HEK293 (cell line): ENCODE data around the gene WDFY3.

Experiments
- CTCF ChIA-PET: fragments of 350-600 bp; formaldehyde crosslinking; extraction: SDS; loops from one replicate; lab custom pipeline; 2021; ENCODE audit warnings: antibody characterized with exemption; lab: Yijun Ruan, JAX
- POLR2A ChIA-PET: fragments of 300-600 bp; formaldehyde crosslinking; extraction: SDS; loops from one replicate; lab custom pipeline; 2020; ENCODE audit warnings: antibody characterized with exemption, inconsistent platforms; lab: Yijun Ruan, JAX
- H3K27ac ChIP-seq: fragments of 200-500 bp; sonication (Bioruptor generic); 2 replicates; pipeline ENCODE4 v1.5.1; 2014; ENCODE audit warnings: low read depth, low read length, control low read depth, inconsistent platforms; ENCODE audit errors: extremely low read depth
- H3K36me3 ChIP-seq, 2 experiments: fragments of 200-500 bp in 1 of 2; sonication (Bioruptor generic) in 1 of 2; 1 replicate in 1 of 2; 2 replicates in 1 of 2; pipeline ENCODE4 v1.5.1; 2014 to 2017; ENCODE audit warnings: inconsistent platforms in 2 of 2, low read length in 2 of 2; ENCODE audit not compliant: control insufficient read depth in 2 of 2, insufficient read depth in 1 of 2
- H3K4me1 ChIP-seq: fragments of 200-500 bp; sonication (Bioruptor generic); 2 replicates; pipeline ENCODE4 v1.5.1; 2014; ENCODE audit warnings: mild to moderate bottlenecking, low read length, inconsistent platforms; ENCODE audit not compliant: control insufficient read depth, insufficient read depth
- H3K4me3 ChIP-seq: 2 replicates; pipeline ENCODE4 v1.5.1; 2011; ENCODE audit warnings: low read depth, mild to moderate bottlenecking, control low read depth, low read length, moderate library complexity
- H3K9me3 ChIP-seq: fragments of 200-500 bp; sonication (Bioruptor generic); 2 replicates; pipeline ENCODE4 v1.5.1; 2014; ENCODE audit warnings: low read depth, low read length, inconsistent platforms; ENCODE audit not compliant: control insufficient read depth, insufficient read depth
- ELK4 ChIP-seq: IDR thresholded peaks from 2 replicates; pipeline ENCODE4 v1.6.1; 2011; ENCODE audit warnings: mild to moderate bottlenecking, low read depth, low read length, borderline replicate concordance
- GFI1B ChIP-seq: fragments of 450-650 bp; formaldehyde crosslinking; IDR thresholded peaks from 2 replicates; pipeline ENCODE4 v1.5.1; 2016; ENCODE audit warnings: missing biosample characterization, missing genetic modification characterization
- HIC1 ChIP-seq: fragments of 450-650 bp; formaldehyde crosslinking; IDR thresholded peaks from 2 replicates; pipeline ENCODE4 v1.5.1; 2016; ENCODE audit warnings: missing biosample characterization, missing genetic modification characterization
- IKZF3 ChIP-seq: fragments of 450-650 bp; IDR thresholded peaks from 2 replicates; pipeline ENCODE4 v1.5.0; 2018; ENCODE audit warnings: missing biosample characterization, mild to moderate bottlenecking, missing genetic modification characterization, moderate library complexity
- TCF7L2 ChIP-seq: IDR thresholded peaks from 2 replicates; pipeline ENCODE4 v1.6.1; 2011; ENCODE audit warnings: low read depth, mild to moderate bottlenecking, inconsistent platforms, low read length, moderate library complexity, borderline replicate concordance
- ZBTB44 ChIP-seq: fragments of 450-650 bp; IDR thresholded peaks from 2 replicates; pipeline ENCODE4 v1.5.1; 2018; ENCODE audit warnings: missing biosample characterization, mild to moderate bottlenecking, missing genetic modification characterization
- ZBTB8A ChIP-seq: fragments of 450-650 bp; formaldehyde crosslinking; IDR thresholded peaks from 2 replicates; pipeline ENCODE4 v1.5.1; 2016; ENCODE audit warnings: missing biosample characterization, missing genetic modification characterization
- ZFP69B ChIP-seq: fragments of 450-650 bp; formaldehyde crosslinking; IDR thresholded peaks from 2 replicates; pipeline ENCODE4 v1.5.1; 2016; ENCODE audit warnings: missing biosample characterization, missing genetic modification characterization
- ZNF221 ChIP-seq: fragments of 450-650 bp; formaldehyde crosslinking; IDR thresholded peaks from 2 replicates; pipeline ENCODE4 v1.5.1; 2017; ENCODE audit warnings: missing biosample characterization, missing genetic modification characterization, borderline replicate concordance
- ZNF239 ChIP-seq: fragments of 450-650 bp; formaldehyde crosslinking; IDR thresholded peaks from 2 replicates; pipeline ENCODE4 v1.5.1; 2016; ENCODE audit warnings: missing biosample characterization, missing genetic modification characterization
- ZNF24 ChIP-seq: fragments of 450-650 bp; formaldehyde crosslinking; IDR thresholded peaks from 2 replicates; pipeline ENCODE4 v1.5.1; 2016; ENCODE audit warnings: missing biosample characterization, missing genetic modification characterization
- ZNF266 ChIP-seq: fragments of 450-650 bp; formaldehyde crosslinking; IDR thresholded peaks from 2 replicates; pipeline ENCODE4 v1.5.1; 2016; ENCODE audit warnings: missing biosample characterization, missing genetic modification characterization, low read depth
- ZNF274 ChIP-seq, 2 experiments: fragments of 200-500 bp in 1 of 2; fragments of 450-650 bp in 1 of 2; sonication (Bioruptor generic) in 1 of 2; formaldehyde crosslinking in 1 of 2; IDR thresholded peaks; 2 replicates each; pipeline versions ENCODE4 v1.5.1 to v1.6.1; 2014 to 2016; ENCODE audit warnings: borderline replicate concordance in 1 of 2, inconsistent platforms in 1 of 2, low read length in 1 of 2, missing biosample characterization in 1 of 2, missing genetic modification characterization in 1 of 2
- ZNF391 ChIP-seq: fragments of 450-650 bp; formaldehyde crosslinking; IDR thresholded peaks from 2 replicates; pipeline ENCODE4 v1.5.1; 2016; ENCODE audit warnings: low read depth, missing biosample characterization, missing genetic modification characterization, borderline replicate concordance
- ZNF394 ChIP-seq: fragments of 450-650 bp; formaldehyde crosslinking; IDR thresholded peaks from 2 replicates; pipeline ENCODE4 v1.5.1; 2016; ENCODE audit warnings: missing biosample characterization, missing genetic modification characterization, mild to moderate bottlenecking, moderate library complexity, borderline replicate concordance
- ZNF521 ChIP-seq: fragments of 450-650 bp; formaldehyde crosslinking; IDR thresholded peaks from 2 replicates; pipeline ENCODE4 v1.5.1; 2017; ENCODE audit warnings: missing biosample characterization, mild to moderate bottlenecking, missing genetic modification characterization
- ZNF585B ChIP-seq: fragments of 450-650 bp; formaldehyde crosslinking; IDR thresholded peaks from 2 replicates; pipeline ENCODE4 v1.5.1; 2016; ENCODE audit warnings: missing biosample characterization, missing genetic modification characterization
- ZNF600 ChIP-seq: fragments of 450-650 bp; formaldehyde crosslinking; IDR thresholded peaks from 2 replicates; pipeline ENCODE4 v1.5.1; 2016; ENCODE audit warnings: missing biosample characterization, missing genetic modification characterization
- ZNF785 ChIP-seq: fragments of 450-650 bp; formaldehyde crosslinking; IDR thresholded peaks from 2 replicates; pipeline ENCODE4 v1.5.1; 2016; ENCODE audit warnings: missing biosample characterization, missing genetic modification characterization
- ZSCAN30 ChIP-seq: fragments of 450-650 bp; IDR thresholded peaks from 2 replicates; pipeline ENCODE4 v1.5.1; 2018; ENCODE audit warnings: missing biosample characterization, mild to moderate bottlenecking, missing genetic modification characterization, moderate library complexity
- ZSCAN4 ChIP-seq: fragments of 450-650 bp; formaldehyde crosslinking; IDR thresholded peaks from 2 replicates; pipeline ENCODE4 v1.5.1; 2017; ENCODE audit warnings: missing biosample characterization, missing genetic modification characterization

WDFY3 gene

DNA sequence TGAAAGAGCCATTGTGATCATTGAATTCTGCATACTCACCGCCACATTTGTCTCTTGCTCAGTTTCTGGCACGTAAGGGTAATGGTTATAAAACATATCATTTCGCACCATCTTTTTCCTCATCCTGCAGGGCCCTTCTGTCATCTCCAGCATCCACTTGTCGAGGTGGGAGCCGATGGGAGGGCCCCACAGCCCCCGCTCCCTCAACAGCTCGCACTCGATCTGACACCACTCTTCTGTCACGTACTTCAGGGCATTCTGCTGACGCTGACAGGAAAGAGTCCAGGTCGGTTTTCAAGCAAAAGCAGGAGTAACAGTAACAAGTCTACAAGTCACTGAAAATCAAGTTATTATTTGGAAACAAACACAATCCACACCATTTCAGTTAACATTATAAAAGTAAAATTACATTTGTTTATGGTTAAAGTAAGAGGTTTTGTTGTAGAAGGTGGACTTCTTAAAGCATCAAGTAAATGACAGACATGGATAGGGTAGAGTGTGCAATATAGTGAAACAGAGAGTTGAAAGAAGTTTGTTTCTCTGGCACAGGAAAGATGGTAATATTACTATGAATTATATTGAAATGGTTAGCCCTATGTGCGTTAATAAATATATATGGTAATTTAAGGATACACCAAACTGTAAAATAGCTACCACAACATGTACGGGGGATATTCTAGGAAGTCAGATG, 233.0 kb downstream of the WDFY3 start:
- Histone ChIP-seq H3K36me3 (peaks cover 12 to 63% of the 10 kb centered on the region in 2 experiments; a peak in 2 of 3 replicates), H3K27ac (no peak overlapping the region), H3K9me3 (no peaks in the 10 kb centered on the region), H3K4me3 (no peak overlapping the region), H3K4me1 (no peaks in the 10 kb centered on the region)
- TF ChIP-seq IKZF3 (tag by site-specific recombination): no peak
- no peak for TF ChIP-seq ZNF239 (tag by site-specific recombination)
- no peak for TF ChIP-seq ZSCAN30 (tag by site-specific recombination)
- no peak for TF ChIP-seq TCF7L2
- ChIA-PET POLR2A (no interaction called here), CTCF (interaction anchor here (1.4 kb wide), 1 partner anchor 17 kb away, joined by 6 read pairs; no protein-coding TSS in a partner anchor)

DNA sequence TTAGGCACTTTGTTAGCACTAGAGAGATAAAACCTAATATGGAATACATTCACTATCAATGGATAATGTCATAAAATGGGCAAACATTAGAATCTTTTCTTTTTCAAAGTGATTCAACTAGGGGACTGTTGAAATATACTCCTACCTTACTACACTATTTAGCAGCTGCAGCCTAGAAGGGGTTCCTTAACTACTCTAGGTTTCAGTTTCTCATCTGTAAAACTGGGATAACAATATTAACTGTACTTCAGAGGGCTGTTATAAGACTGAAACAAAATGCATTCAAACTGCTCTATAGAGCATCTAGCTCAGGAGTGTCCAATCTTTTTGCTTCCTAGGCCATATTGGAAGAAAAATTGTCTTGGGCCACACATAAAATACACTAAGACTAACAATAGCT, 236.1 kb downstream of the WDFY3 start:
- Histone ChIP-seq H3K36me3 (peaks cover 4 to 37% of the 10 kb centered on the region in 2 experiments; a peak in 1 of 3 replicates), H3K9me3 (no peaks in the 10 kb centered on the region), H3K4me3 (no peak overlapping the region), H3K27ac (no peak overlapping the region), H3K4me1 (no peaks in the 10 kb centered on the region)
- POLR2A ChIA-PET: no interaction called here
- no peak for TF ChIP-seq ZNF391 (tag by site-specific recombination)
- TF ChIP-seq HIC1 (tag by site-specific recombination): no peak
- no peak for TF ChIP-seq ZNF521 (tag by site-specific recombination)
- no peak for TF ChIP-seq ZNF394 (tag by site-specific recombination)
- no peak for TF ChIP-seq ZNF24 (tag by site-specific recombination)
- TF ChIP-seq ZFP69B: no peak
- TF ChIP-seq ELK4: no peak
- no peak for TF ChIP-seq ZBTB44 (tag by site-specific recombination)
- TF ChIP-seq ZNF266 (tag by site-specific recombination): no peak
- CTCF ChIA-PET: interaction anchor here (0.6 kb wide), 1 partner anchor 20 kb away, joined by 4 read pairs; no protein-coding TSS in a partner anchor

DNA sequence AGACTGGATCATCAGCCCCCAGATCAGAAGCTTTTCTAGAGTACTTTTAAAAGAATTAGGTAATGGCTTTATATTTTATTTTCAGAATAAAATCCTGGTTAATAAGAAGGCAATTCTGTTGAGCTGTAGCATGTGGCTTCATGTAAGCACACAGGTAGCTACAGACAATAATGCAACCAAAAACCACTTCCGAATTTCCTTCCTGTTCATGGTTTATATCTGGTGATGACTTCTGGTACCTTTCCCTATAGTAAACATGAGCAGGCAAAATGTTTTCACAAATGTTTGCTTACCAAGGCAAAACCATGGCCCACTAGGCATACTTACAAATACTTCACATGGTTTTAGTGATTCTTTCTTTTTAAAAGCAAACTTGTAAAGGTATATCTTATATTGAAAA, 239.0 kb downstream of the WDFY3 start:
- POLR2A ChIA-PET: no interaction called here

More for the DNA sequence above, 239.0 kb downstream of the WDFY3 start:
- TF ChIP-seq ZSCAN4 (tag by site-specific recombination): no peak
- no peak for TF ChIP-seq ZNF600
- no peak for TF ChIP-seq ZNF274 (IDR thresholded peaks at IDR 0.05; ENCODE audit: low read length)
- no peak for TF ChIP-seq ZNF274 (tag by site-specific recombination; IDR thresholded peaks at IDR 0.05; ENCODE audit: borderline replicate concordance)
- no peak for TF ChIP-seq ZNF785 (tag by site-specific recombination)
- TF ChIP-seq ZNF585B (tag by site-specific recombination): no peak
- no peak for TF ChIP-seq ZFP69B
- TF ChIP-seq ZNF221 (tag by site-specific recombination): no peak
- no peak for TF ChIP-seq ZBTB8A (tag by site-specific recombination)
- no peak for TF ChIP-seq GFI1B (tag by site-specific recombination)
- Histone ChIP-seq H3K9me3 (no peaks in the 10 kb centered on the region), H3K27ac (no peak overlapping the region), H3K4me1 (no peaks in the 10 kb centered on the region), H3K36me3 (peaks cover 0 to 36% of the 10 kb centered on the region in 2 experiments; a peak in 1 of 3 replicates), H3K4me3 (no peak overlapping the region)
- CTCF ChIA-PET: no interaction called here
